H1 (cell line): ENCODE data around the gene NRXN3. TPM values are rescaled to one million over a fixed set of nuclear protein-coding genes. Genes with fewer than 3 reads are reported as not detected.

ENCODE experiments used
- CTCF ChIA-PET: fragments of 300-600 bp; sonication (Branson Sonifier 250); formaldehyde crosslinking; loops from one replicate; lab custom pipeline; 2021; ENCODE audit not compliant: partially characterized antibody; lab: Charles Lee
- POLR2A ChIA-PET: fragments of 300-600 bp; sonication (Branson Sonifier 250); formaldehyde crosslinking; loops from one replicate; lab custom pipeline; 2021; ENCODE audit warnings: inconsistent platforms; ENCODE audit not compliant: partially characterized antibody; lab: Charles Lee
- DNase-seq, 2 experiments: peaks; one replicate each; pipeline versions ENCODE4 v3.0.0 to v3.0.0-alpha.2; 2010 to 2022; ENCODE audit warnings: low spot score in 2 of 2, low read depth in 1 of 2, mixed read lengths in 1 of 2
- FAIRE-seq: peaks from 2 replicates; lab custom pipeline; 2011; peaks lifted over from hg19 to GRCh38; lab: Jason Lieb, UNC
- H2AFZ ChIP-seq: 2 replicates; pipeline ENCODE4 v1.8.1; 2012; ENCODE audit warnings: low read length, inconsistent platforms
- H2AK5ac ChIP-seq: 2 replicates; pipeline ENCODE4 v1.6.1; 2013; ENCODE audit warnings: low read depth, low read length
- H2BK120ac ChIP-seq: replicated peaks from 2 replicates; pipeline ENCODE3; 2013; ENCODE audit warnings: low read depth, low read length, inconsistent platforms
- H2BK12ac ChIP-seq: 2 replicates; pipeline ENCODE4 v1.6.1; 2013; ENCODE audit warnings: low read depth, low read length
- H2BK15ac ChIP-seq: 2 replicates; pipeline ENCODE4 v1.6.1; 2013; ENCODE audit warnings: low read length
- H2BK20ac ChIP-seq: 2 replicates; pipeline ENCODE4 v1.6.1; 2013; ENCODE audit warnings: low read length
- H2BK5ac ChIP-seq: 2 replicates; pipeline ENCODE4 v1.6.1; 2013; ENCODE audit warnings: low read depth, low read length
- H3K14ac ChIP-seq: 2 replicates; pipeline ENCODE4 v1.6.1; 2013; ENCODE audit warnings: inconsistent platforms; ENCODE audit not compliant: insufficient read length
- H3K18ac ChIP-seq: 2 replicates; pipeline ENCODE4 v1.6.1; 2013; ENCODE audit warnings: low read length; ENCODE audit errors: extremely low read depth
- H3K23ac ChIP-seq: 2 replicates; pipeline ENCODE4 v1.6.1; 2013; ENCODE audit warnings: inconsistent platforms; ENCODE audit not compliant: insufficient read length
- H3K23me2 ChIP-seq: 2 replicates; pipeline ENCODE4 v1.6.1; 2013; ENCODE audit warnings: low read depth, low read length
- H3K27ac ChIP-seq: 2 replicates; pipeline ENCODE4 v1.6.1; 2011; ENCODE audit warnings: low read depth, low read length, inconsistent platforms
- H3K27me3 ChIP-seq, 4 experiments: replicated peaks in 1 of 4; 1 replicate in 1 of 4; 2 replicates in 3 of 4; pipeline versions ENCODE4 v1.6.1 to v1.8.1; 2011 to 2013; ENCODE audit warnings: low read length in 3 of 4, mild to moderate bottlenecking in 3 of 4, inconsistent platforms in 2 of 4, mixed read lengths in 2 of 4, moderate library complexity in 1 of 4; ENCODE audit not compliant: control insufficient read depth in 3 of 4, insufficient read depth in 3 of 4; ENCODE audit errors: extremely low read depth in 1 of 4
- H3K36me3 ChIP-seq, 4 experiments: 2 replicates each; pipeline versions ENCODE4 v1.6.1 to v1.8.1; 2011 to 2013; ENCODE audit warnings: mild to moderate bottlenecking in 4 of 4, low read length in 3 of 4, moderate library complexity in 2 of 4, control low read depth in 1 of 4, inconsistent platforms in 1 of 4; ENCODE audit not compliant: insufficient read depth in 4 of 4, control insufficient read depth in 2 of 4
- H3K4ac ChIP-seq: replicated peaks from 2 replicates; pipeline ENCODE3; 2013; ENCODE audit warnings: low read length, low read depth, mixed read lengths, inconsistent platforms; ENCODE audit not compliant: insufficient read length
- H3K4me1 ChIP-seq, 4 experiments: replicated peaks in 1 of 4; 1 replicate in 1 of 4; 2 replicates in 3 of 4; pipeline versions ENCODE4 v1.6.1 to v1.8.1; 2011 to 2013; ENCODE audit warnings: low read length in 3 of 4, inconsistent platforms in 2 of 4, mixed read lengths in 1 of 4; ENCODE audit not compliant: insufficient read depth in 4 of 4, control insufficient read depth in 3 of 4
- H3K4me2 ChIP-seq, 2 experiments: 2 replicates each; pipeline versions ENCODE4 v1.6.1 to v1.8.1; 2011 to 2013; ENCODE audit warnings: low read depth in 2 of 2, low read length in 2 of 2, control low read depth in 1 of 2, inconsistent platforms in 1 of 2, mild to moderate bottlenecking in 1 of 2; ENCODE audit not compliant: insufficient read depth in 1 of 2
- H3K4me3 ChIP-seq, 4 experiments: fragments of 200-600, 300-600 bp in 1 of 4; sonication (generic), shearing (Covaris generic), sonication (Bioruptor Twin) in 1 of 4; 2 replicates each; pipeline versions ENCODE4 v1.5.1 to v1.8.1; 2011 to 2016; ENCODE audit warnings: low read length in 4 of 4, low read depth in 3 of 4, control low read depth in 2 of 4, inconsistent platforms in 2 of 4, mild to moderate bottlenecking in 2 of 4, mixed read lengths in 1 of 4, moderate library complexity in 1 of 4; ENCODE audit not compliant: insufficient read depth in 2 of 4; ENCODE audit errors: extremely low read depth in 1 of 4
- H3K56ac ChIP-seq: replicated peaks from 2 replicates; pipeline ENCODE3; 2013; ENCODE audit warnings: low read depth, mild to moderate bottlenecking, mixed read lengths, low read length, inconsistent platforms; ENCODE audit not compliant: insufficient read length
- H3K79me1 ChIP-seq: 2 replicates; pipeline ENCODE4 v1.6.1; 2013; ENCODE audit warnings: low read depth, low read length, control low read depth
- H3K79me2 ChIP-seq, 2 experiments: 2 replicates each; pipeline versions ENCODE4 v1.6.1 to v1.8.1; 2012 to 2013; ENCODE audit warnings: low read length in 2 of 2, mild to moderate bottlenecking in 2 of 2, inconsistent platforms in 1 of 2; ENCODE audit not compliant: insufficient read depth in 2 of 2, control insufficient read depth in 1 of 2
- H3K9ac ChIP-seq, 4 experiments: replicated peaks in 1 of 4; 1 replicate in 1 of 4; 2 replicates in 3 of 4; pipeline versions ENCODE4 v1.6.1 to v1.8.1; 2011 to 2013; ENCODE audit warnings: low read depth in 3 of 4, low read length in 3 of 4, control low read depth in 2 of 4, mild to moderate bottlenecking in 2 of 4, moderate library complexity in 2 of 4, inconsistent platforms in 1 of 4; ENCODE audit errors: extremely low read depth in 1 of 4
- H3K9me3 ChIP-seq, 2 experiments: 2 replicates each; pipeline versions ENCODE4 v1.6.1 to v1.8.1; 2012 to 2013; ENCODE audit warnings: mild to moderate bottlenecking in 2 of 2, moderate library complexity in 2 of 2, control low read depth in 1 of 2, inconsistent platforms in 1 of 2, low read depth in 1 of 2, low read length in 1 of 2, mixed read lengths in 1 of 2; ENCODE audit not compliant: insufficient read depth in 2 of 2
- H4K20me1 ChIP-seq, 2 experiments: replicated peaks in 1 of 2; 2 replicates each; pipeline versions ENCODE3 to v1.8.1; 2011 to 2013; ENCODE audit warnings: inconsistent platforms in 2 of 2, low read length in 2 of 2, mild to moderate bottlenecking in 1 of 2; ENCODE audit not compliant: insufficient read depth in 2 of 2, control insufficient read depth in 1 of 2
- H4K5ac ChIP-seq: 2 replicates; pipeline ENCODE4 v1.6.1; 2013; ENCODE audit warnings: low read length, low read depth, mixed read lengths, inconsistent platforms; ENCODE audit not compliant: insufficient read length
- H4K8ac ChIP-seq: 2 replicates; pipeline ENCODE4 v1.8.0; 2013; ENCODE audit warnings: mild to moderate bottlenecking, moderate library complexity, low read length, inconsistent platforms; ENCODE audit not compliant: insufficient read depth; ENCODE audit errors: extremely low read depth
- H4K91ac ChIP-seq: replicated peaks from 2 replicates; pipeline ENCODE3; 2013; ENCODE audit warnings: low read length, mixed read lengths, inconsistent platforms; ENCODE audit not compliant: insufficient read length
- CHD7 ChIP-seq: fragments of 300-600 bp; sonication (generic); IDR thresholded peaks from 2 replicates; pipeline ENCODE4 v1.7.1; 2012; ENCODE audit warnings: low read length, moderate library complexity, mild to moderate bottlenecking, inconsistent platforms; ENCODE audit not compliant: insufficient replicate concordance
- polyA plus RNA-seq, 7 experiments: library from polyadenylated mRNA; depleted of rRNA in 3 of 7; stranded (reverse) in 5 of 7; unstranded in 2 of 7; fragments of >200 nt in 5 of 7; fragments of 200-250 nt in 2 of 7; gene quantifications; 1 replicate in 5 of 7; 2 replicates in 1 of 7; 4 replicates in 1 of 7; pipeline versions ENCODE4 v1.2.1 to v1.2.3, GENCODE V29; 2011 to 2013; ENCODE audit warnings: missing spikeins in 2 of 7, mixed read lengths in 2 of 7
- total RNA-seq: library from RNA; stranded (reverse); fragmentation: NEBNext Ultra II Directional; extraction: Animal tissue kit (Norgen Biotek cat#: 25700); gene quantifications from 2 replicates; pipeline ENCODE4 v1.2.1, GENCODE V29; 2021

The NRXN3 gene
- total and polyA plus RNA-seq, 2 of the 8 experiments (the other 6 are each of a cell fraction or from before 2014, with no cell fraction given): 2.6 to 4.1 TPM

- peak; percentile 91 for FAIRE-seq
- Histone ChIP-seq H3K79me2 (no peaks in the 10 kb centered on the region), H3K27me3 (no peaks in the 10 kb centered on the region), H3K14ac (no peak overlapping the region), H3K79me1 (no peaks in the 10 kb centered on the region), H2BK20ac (no peak overlapping the region), H4K8ac (no peak overlapping the region), H3K18ac (no peak overlapping the region), H3K4me3 (no peak overlapping the region), H3K36me3 (no peaks in the 10 kb centered on the region), H4K91ac (no peak overlapping the region), H3K4me1 (peaks cover 1 to 6% (median 3%) of the 10 kb centered on the region in 4 experiments; a peak in 6 of 7 replicates), H2BK5ac (no peak overlapping the region), H3K9me3 (no peaks in the 10 kb centered on the region), H4K5ac (no peak overlapping the region), H3K56ac (no peak overlapping the region), H3K23ac (no peak overlapping the region), H2AK5ac (no peak overlapping the region), H2BK15ac (no peak overlapping the region), H3K27ac (no peak overlapping the region), H2AFZ (no peak overlapping the region), H3K4ac (no peak overlapping the region), H4K20me1 (no peaks in the 10 kb centered on the region), H2BK12ac (peak overlapping the region; percentile 50; the same call in 1 of the 2 replicates), H3K9ac (no peak overlapping the region), H3K4me2 (no peak overlapping the region), H3K23me2 (no peaks in the 10 kb centered on the region), H2BK120ac (no peak overlapping the region)
- DNase-seq: peak in 1 of 2 experiments; percentile 9
- ChIA-PET POLR2A (no interaction called here), CTCF (interaction anchor here (1.5 kb wide), 1 partner anchor 38 kb away, joined by 3 read pairs; no protein-coding TSS in a partner anchor)
- no peak for TF ChIP-seq CHD7
These were observed 315.9 kb downstream of the NRXN3 start for GRCh38 chr14:78486081-78486480.
